ENCODE results near the gene KIAA1614.

Gene KIAA1614

GRCh38 chr1:180925471-180926051 is 12.9 kb downstream of the KIAA1614 start:
- DNase-seq (ENCODE audit: low read depth, low spot score), result no peak

GRCh38 chr1:180926164-180926981 is 13.7 kb downstream of the KIAA1614 start:
- no peak for DNase-seq (ENCODE audit: low read depth, low spot score)

DNA sequence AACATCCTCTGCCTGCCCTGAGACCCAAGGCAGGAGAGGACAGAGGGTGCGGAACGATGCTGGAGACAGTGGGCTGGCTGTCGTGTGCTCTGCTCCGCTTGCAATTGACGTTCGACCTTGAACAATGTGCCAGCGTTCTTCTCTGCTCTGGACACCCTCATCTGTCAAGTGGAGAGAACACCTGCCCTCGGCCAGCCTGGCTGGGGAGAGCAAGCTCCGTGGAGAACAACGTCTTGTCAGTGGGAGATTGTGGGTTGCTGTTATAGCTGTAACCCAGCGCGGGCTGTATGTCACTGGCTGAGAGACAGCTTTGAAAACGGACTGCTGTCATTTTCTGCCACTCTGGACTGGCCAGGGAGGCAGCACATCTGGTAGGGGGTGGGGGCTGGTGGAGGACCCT is 14.7 kb downstream of the KIAA1614 start:
- no peak for DNase-seq (ENCODE audit: low read depth, low spot score)

DNA sequence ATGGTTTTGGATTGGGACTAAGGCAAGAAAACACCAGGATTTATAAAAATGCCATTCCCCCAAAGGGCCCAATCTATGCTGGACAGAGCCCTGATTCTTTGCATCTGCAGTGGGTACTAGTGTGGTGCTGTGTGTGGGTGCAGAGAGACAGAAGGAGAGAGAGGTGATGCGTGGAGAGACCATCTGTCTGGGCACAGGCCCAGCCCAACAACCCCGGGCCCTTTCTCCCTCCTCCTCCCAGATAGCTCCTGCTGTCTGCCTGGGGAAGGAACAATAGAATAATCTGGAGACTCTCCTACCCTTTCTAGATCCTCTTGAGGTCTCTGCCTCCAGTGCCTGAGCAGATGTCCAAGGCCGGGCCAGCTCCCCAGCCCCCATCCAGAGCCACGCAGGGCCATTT is 15.1 kb downstream of the KIAA1614 start:
- DNase-seq (ENCODE audit: low read depth, low spot score), result no peak

- DNase-seq (ENCODE audit: low read depth, low spot score), result no peak
Measured at GRCh38 chr1:180928331-180929230, 15.9 kb downstream of the KIAA1614 start.

DNA sequence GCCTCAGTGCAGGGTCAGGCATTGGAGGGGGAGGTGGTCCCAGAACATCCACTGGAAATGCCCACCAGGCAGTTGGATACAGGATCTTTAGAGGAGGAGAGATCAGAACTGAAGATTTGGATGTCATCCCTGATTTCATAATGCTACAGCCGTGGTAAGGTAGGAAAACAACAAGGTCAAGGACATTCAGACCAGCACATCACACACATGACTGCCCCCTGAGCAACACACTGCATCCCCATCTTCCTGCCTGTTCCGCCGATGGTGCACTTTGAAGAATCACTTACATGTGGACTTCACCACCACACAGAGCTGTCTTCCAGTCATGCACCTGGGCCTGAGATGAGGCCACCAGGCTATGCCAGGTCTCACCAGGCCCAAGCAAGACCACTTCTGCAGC is 16.7 kb downstream of the KIAA1614 start:
- DNase-seq (ENCODE audit: low read depth, low spot score), result no peak

- DNase-seq (ENCODE audit: low read depth, low spot score), result no peak
Measured at GRCh38 chr1:180930687-180931086, 18.0 kb downstream of the KIAA1614 start.

DNA sequence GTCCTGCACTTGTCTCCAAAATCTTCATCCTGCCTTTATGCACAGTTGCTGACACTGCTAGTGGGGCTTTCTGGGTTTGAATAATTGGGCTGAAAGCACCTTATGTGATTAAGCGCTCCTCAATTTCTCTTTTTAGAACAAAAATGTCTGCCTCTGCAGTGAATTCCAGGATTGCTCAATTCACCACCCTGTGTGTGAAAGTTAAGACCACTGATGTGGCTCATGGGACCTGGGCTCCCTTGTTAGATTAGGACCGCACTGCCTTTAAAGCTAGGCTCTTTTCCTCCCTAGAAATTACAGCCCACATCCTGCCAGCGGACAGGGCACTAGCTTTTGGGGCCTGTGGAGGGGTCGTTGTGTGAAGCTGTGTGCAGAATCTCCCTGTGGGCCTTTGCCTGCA is 18.8 kb downstream of the KIAA1614 start:
- no peak for DNase-seq (ENCODE audit: low read depth, low spot score)

- no peak for DNase-seq (ENCODE audit: low read depth, low spot score)
Measured at GRCh38 chr1:180932378-180932777, 19.7 kb downstream of the KIAA1614 start.

DNA sequence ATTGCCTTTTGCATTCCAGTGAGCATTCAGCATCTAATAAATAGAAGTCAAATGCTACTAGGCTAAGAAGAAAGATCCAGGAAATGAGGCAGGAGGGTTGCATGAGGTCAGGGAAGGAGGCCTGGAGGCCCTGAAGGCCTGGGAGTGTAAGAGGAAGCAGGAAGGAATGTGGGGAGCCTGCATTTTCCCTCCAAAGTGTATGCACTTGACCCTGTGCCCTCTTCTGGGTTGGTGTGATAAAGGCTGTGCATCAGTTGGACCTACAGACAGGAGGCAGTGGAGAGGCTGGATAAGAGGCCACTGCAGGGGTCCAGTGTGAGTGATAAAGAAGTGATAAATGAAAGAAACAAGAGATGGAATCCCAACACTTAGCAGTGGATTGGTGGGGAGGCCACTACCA is 20.4 kb downstream of the KIAA1614 start:
- DNase-seq (ENCODE audit: low read depth, low spot score), result no peak

DNA sequence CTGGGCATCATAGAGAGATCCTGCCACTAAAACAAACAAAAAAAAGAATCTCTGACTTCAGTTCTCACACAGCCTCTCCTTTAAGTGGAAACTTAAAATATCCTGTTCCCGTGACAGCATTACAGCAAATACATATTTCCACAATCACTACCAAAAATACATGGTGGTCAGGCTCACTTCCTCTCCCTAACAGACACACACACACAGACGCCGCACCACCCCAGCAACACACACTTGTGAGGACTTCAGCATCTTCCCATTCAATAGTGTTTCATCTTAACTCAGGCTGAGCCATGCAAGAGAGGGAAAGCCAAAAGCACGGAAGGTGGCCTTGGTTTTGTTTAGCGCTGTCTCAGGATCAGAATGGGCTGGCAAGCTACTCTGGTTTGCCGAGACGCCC is 21.9 kb downstream of the KIAA1614 start:
- DNase-seq (ENCODE audit: low read depth, low spot score), result no peak

DNA sequence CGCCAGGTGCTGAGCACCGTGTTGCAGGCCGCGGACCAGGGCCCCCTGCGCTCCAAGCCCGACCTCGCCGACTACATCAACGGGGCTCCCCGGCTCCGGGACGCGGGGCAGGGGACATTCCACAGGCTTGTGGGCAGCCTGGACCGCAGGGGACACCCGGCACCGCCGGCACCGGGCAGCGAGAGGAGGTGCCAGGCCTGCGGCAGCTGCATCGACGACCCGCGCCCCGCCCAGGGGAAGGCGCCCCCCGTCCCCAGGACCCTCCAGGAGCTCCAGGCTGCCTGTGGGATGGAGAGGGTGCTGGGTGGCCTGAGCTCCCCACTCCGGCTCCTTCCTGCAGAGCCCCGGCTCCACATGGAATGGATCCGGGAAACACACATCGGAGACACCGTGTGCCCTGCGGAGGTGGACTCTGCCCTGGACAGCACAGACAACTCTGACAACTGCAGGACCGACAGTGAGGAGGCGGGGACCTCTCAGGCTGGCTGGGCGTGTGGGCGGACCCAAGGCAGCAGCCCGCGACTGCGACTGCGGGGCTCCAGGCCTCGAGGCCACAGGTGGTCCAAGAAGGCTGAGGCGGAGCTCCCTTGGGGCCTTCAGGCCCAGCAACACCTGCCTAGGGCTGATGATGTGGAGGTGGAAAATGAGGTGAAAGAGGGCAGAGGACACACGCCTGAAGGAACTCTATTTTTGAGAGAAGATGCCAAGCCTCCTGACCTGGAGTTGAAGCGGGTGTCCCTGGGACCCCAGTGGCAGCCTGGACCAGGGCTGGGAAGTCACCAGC is 22.8 kb downstream of the KIAA1614 start:
- DNase-seq (ENCODE audit: low read depth, low spot score), result no peak

- no peak for DNase-seq (ENCODE audit: low read depth, low spot score)
Measured at GRCh38 chr1:180936110-180937011, 23.7 kb downstream of the KIAA1614 start.

DNA sequence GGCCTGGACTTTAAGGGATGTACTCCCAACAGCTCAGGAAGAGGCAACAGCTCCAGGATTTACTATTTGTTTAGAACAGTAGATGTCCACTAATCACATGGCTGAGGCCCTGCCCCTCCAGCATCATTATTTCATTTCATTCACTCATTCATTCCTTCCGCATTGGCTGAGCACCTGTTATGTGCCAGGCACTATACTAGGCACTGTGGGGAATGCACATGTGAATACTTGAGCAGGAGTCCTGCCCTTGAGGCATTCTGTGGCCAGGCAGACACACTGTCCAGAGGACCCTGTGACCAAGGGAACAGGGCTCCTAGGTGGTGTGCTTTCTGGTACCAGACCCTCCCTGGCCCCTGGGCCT is 24.3 kb downstream of the KIAA1614 start:
- no peak for DNase-seq (ENCODE audit: low read depth, low spot score)

DNA sequence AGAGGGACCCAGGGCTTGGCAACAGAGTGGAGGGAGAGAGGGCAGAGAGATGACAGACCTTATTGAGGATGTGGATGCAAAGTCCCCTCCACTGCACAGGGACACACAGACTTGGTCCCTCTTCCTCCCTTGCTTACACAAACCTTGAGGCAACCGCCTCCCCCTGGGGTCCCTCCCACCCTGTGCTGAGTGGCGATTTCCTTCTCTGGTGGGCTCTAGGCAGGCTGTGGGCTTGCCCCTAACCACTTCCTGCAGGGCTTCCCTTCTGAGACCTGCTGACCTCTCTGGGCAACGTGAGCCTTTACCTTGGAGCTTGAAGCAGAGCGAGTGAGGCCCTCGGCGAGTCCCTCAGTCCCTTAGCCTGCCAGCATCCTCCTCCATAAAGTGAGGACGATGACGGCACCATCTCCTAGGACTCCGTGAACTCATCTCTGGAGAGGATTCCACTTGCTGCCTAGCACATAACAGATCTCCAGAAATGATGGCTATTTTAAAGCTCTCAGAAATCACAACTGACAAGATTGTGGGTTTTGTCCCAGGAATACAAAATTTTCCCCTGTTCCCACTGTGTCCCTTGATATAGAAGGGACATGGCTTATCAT is 25.0 kb downstream of the KIAA1614 start:
- DNase-seq (ENCODE audit: low read depth, low spot score), result no peak

GRCh38 chr1:180939073-180939710 is 26.5 kb downstream of the KIAA1614 start:
- no peak for DNase-seq (ENCODE audit: low read depth, low spot score)

DNA sequence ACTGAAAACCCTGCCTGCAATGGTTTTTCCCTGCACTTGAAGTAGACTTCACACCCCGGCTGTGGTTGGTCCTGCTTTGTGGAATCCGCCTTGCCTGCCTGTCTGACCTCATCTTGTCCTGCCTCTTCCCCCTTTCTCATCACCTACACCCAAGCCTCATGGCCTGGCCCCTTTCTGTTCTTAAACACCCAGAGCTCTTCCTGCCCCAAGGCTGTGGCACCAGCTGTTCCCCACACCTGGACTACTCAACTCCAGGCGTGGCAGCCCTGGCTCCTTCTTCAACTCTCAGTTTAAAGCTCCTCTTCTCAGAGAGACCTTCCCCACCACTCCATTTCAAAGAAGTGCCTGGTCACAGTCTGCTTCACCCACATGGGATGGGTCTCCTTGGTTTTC is 27.0 kb downstream of the KIAA1614 start:
- DNase-seq (ENCODE audit: low read depth, low spot score), result no peak

GRCh38 chr1:180940445-180940844 is 27.7 kb downstream of the KIAA1614 start:
- DNase-seq (ENCODE audit: low read depth, low spot score), result no peak

GRCh38 chr1:180941518-180942275 is 29.0 kb downstream of the KIAA1614 start:
- DNase-seq (ENCODE audit: low read depth, low spot score), result no peak

All from iPS DF 19.7 (cell line).